ENCODE data around the gene TMEM150B. TPM values are rescaled to one million over a fixed set of nuclear protein-coding genes. Genes with fewer than 3 reads are reported as not detected.

Gene TMEM150B
- total RNA-seq, 1 donor from 2014 or later = not detected

GRCh38 chr19:55358943-55359908 lies 34.1 kb upstream of the TMEM150B start:
- H3K27me3 Mint-ChIP-seq (ENCODE audit: low read depth) = peaks cover 10% of the 10 kb centered on the region
- TF ChIP-seq CTCF (IDR thresholded peaks at IDR 0.05) = no peak
- no peak for DNase-seq (ENCODE audit: low spot score)
- peaks cover 7% of the 10 kb centered on the region for H3K4me1 Mint-ChIP-seq (ENCODE audit: low read depth)
- no peaks in the 10 kb centered on the region for H3K36me3 Mint-ChIP-seq (ENCODE audit: low read depth)
- no peak overlapping the region for H3K4me3 Mint-ChIP-seq (ENCODE audit: unreplicated experiment)
- no peaks in the 10 kb centered on the region for H3K9me3 Mint-ChIP-seq (ENCODE audit: low read depth)
- no peak overlapping the region for H3K27ac Mint-ChIP-seq (ENCODE audit: unreplicated experiment)

GRCh38 chr19:55358493-55358892 lies 33.4 kb upstream of the TMEM150B start:
- no peak overlapping the region for H3K27ac Mint-ChIP-seq (ENCODE audit: unreplicated experiment)
- no peak for TF ChIP-seq CTCF (IDR thresholded peaks at IDR 0.05)
- peaks cover 10% of the 10 kb centered on the region for H3K27me3 Mint-ChIP-seq (ENCODE audit: low read depth)
- H3K4me3 Mint-ChIP-seq (ENCODE audit: unreplicated experiment) = no peak overlapping the region
- no peaks in the 10 kb centered on the region for H3K9me3 Mint-ChIP-seq (ENCODE audit: low read depth)
- peaks cover 3% of the 10 kb centered on the region for H3K4me1 Mint-ChIP-seq (ENCODE audit: low read depth)
- DNase-seq (ENCODE audit: low spot score) = no peak
- H3K36me3 Mint-ChIP-seq (ENCODE audit: low read depth) = no peaks in the 10 kb centered on the region

DNA sequence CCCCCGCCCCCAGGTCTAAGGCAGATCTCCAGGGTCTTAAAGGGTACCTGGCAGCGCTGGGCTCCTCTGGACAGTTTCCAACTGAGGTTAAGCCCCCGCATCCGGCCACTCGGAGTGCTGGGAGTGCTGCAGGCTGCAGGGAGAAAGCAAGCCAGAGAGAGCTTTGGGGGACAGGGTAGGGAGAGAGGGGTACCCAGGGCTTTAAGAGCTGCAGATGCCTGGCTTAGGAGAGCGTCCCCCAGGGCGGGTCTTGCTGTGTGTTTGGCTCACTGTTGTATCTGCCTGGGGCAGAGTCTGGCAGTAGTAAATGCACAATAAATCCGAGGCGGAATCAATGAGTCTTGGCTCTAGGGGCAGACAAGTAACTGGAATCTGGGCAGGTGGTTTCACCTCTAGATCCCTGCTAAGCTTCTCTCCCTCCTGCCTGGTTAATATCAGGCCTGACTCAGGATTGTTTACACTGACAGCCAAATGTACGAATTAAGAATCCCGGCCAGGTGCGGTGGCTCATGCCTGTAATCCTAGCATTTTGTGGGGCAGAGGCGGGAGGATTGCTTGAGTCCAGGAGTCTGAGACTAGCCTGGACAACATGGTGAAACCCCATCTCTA lies 30.2 kb upstream of the TMEM150B start:
- H3K36me3 Mint-ChIP-seq (ENCODE audit: low read depth) = no peaks in the 10 kb centered on the region
- H3K4me1 Mint-ChIP-seq (ENCODE audit: low read depth) = peaks cover 14% of the 10 kb centered on the region
- no peak overlapping the region for H3K27ac Mint-ChIP-seq (ENCODE audit: unreplicated experiment)
- no peak for TF ChIP-seq CTCF (IDR thresholded peaks at IDR 0.05)
- no peak overlapping the region for H3K4me3 Mint-ChIP-seq (ENCODE audit: unreplicated experiment)
- no peaks in the 10 kb centered on the region for H3K9me3 Mint-ChIP-seq (ENCODE audit: low read depth)
- H3K27me3 Mint-ChIP-seq (ENCODE audit: low read depth) = peaks cover 38% of the 10 kb centered on the region
- no peak for DNase-seq (ENCODE audit: low spot score)

DNA sequence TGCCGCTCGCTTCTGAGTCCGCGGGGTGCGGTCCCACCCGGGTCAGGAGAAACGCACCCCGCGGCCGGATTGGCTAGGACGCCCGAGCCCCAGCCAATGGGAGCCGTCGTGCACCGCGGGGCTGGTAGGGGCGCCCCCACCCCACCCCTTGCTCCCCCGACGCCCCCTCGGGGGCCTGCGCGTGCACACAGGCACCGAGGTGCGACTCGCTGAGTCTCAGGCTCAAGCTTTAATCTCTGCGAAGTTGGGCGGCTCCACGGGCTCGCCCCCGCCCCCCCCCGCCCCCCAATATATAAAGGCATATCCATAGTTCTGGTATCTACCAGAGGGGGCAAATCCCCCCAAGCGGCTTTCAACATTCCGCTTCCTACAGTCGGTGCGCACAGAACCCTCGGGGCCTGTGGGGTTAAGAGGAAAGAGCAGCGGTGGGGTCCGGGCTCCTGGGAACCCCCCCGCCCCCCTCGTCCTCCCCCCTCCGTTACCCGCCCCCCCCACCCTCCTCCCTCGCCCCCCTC lies 29.6 kb upstream of the TMEM150B start, which contains the start of gene COX6B2:
Gene COX6B2, minus strand, starts transcription at position 22 of the 515 bp plus-strand sequence. CDS start 198 bp downstream, outside the sequence.
- Mint-ChIP-seq H3K27me3 (ENCODE audit: low read depth) (peaks cover 38% of the 10 kb centered on the region), H3K4me1 (ENCODE audit: low read depth) (peaks cover 14% of the 10 kb centered on the region), H3K36me3 (ENCODE audit: low read depth) (no peaks in the 10 kb centered on the region), H3K27ac (ENCODE audit: unreplicated experiment) (no peak within 1 kb of the TSS), H3K4me3 (ENCODE audit: unreplicated experiment) (peak within 1 kb of the TSS; percentile 69), H3K9me3 (ENCODE audit: low read depth) (no peaks in the 10 kb centered on the region)
- no peak for TF ChIP-seq CTCF (IDR thresholded peaks at IDR 0.05)
- peak; percentile 82 for DNase-seq (ENCODE audit: low spot score)
